Kidney (tissue), 14 donors: ENCODE measurements around the gene CACNA1H. TPM values are rescaled to one million over a fixed set of nuclear protein-coding genes. Genes with fewer than 3 reads are reported as not detected.

Experiments
- DNase-seq, 5 donors: peaks; one replicate each; pipeline ENCODE4 v3.0.0-alpha.2; 2013 to 2020
- FAIRE-seq: peaks from 2 replicates; lab custom pipeline; 2012; peaks lifted over from hg19 to GRCh38; lab: Jason Lieb, UNC
- H3K27ac ChIP-seq, 2 donors: one replicate each; pipeline ENCODE4 v1.7.0; 2013; ENCODE audit warnings: low read depth in 2 of 2, low read length in 2 of 2, inconsistent platforms in 1 of 2
- H3K27me3 ChIP-seq: one replicate; pipeline ENCODE4 v1.7.1; 2013; ENCODE audit warnings: low read length, inconsistent platforms; ENCODE audit not compliant: control insufficient read depth, insufficient read depth
- H3K36me3 ChIP-seq, 3 donors: one replicate each; pipeline versions ENCODE4 v1.7.0 to v1.7.1; 2013; ENCODE audit warnings: low read length in 3 of 3, control low read depth in 1 of 3, inconsistent platforms in 1 of 3; ENCODE audit not compliant: insufficient read depth in 3 of 3, control insufficient read depth in 2 of 3
- H3K4me1 ChIP-seq, 3 donors: one replicate each; pipeline versions ENCODE4 v1.7.0 to v1.7.1; 2013; ENCODE audit warnings: low read length in 3 of 3, inconsistent platforms in 1 of 3, low read depth in 1 of 3; ENCODE audit not compliant: control insufficient read depth in 2 of 3, insufficient read depth in 2 of 3
- H3K4me3 ChIP-seq, 3 donors: one replicate each; pipeline versions ENCODE4 v1.7.0 to v1.8.1; 2013; ENCODE audit warnings: low read length in 3 of 3, control low read depth in 1 of 3, inconsistent platforms in 1 of 3
- H3K9ac ChIP-seq, 3 donors: one replicate each; pipeline versions ENCODE4 v1.7.0 to v1.7.1; 2013; ENCODE audit warnings: low read length in 3 of 3, control low read depth in 1 of 3, inconsistent platforms in 1 of 3
- H3K9me3 ChIP-seq, 3 donors: one replicate each; pipeline versions ENCODE4 v1.7.0 to v1.7.1; 2013; ENCODE audit warnings: low read length in 3 of 3, control low read depth in 1 of 3, inconsistent platforms in 1 of 3; ENCODE audit not compliant: control insufficient read depth in 2 of 3, insufficient read depth in 1 of 3
- CTCF ChIP-seq: IDR thresholded peaks from 3 replicates; pipeline ENCODE4 v1.5.1; 2012; ENCODE audit warnings: mild to moderate bottlenecking, moderate library complexity, borderline replicate concordance; ENCODE audit not compliant: insufficient read depth; ENCODE audit errors: extremely low read depth
- intact Hi-C: fragments of 100-400 bp; cut with DNase I; formaldehyde crosslinking; loops from one replicate; pipeline ENCODE4 v1.11.1; 2022
- polyA plus RNA-seq: library from polyadenylated mRNA; stranded (reverse); fragments of 350-450 nt; fragmentation: Illumina TruSeq; extraction: RNeasy Lipid Tissue Mini Kit (QIAGEN cat#74804); gene quantifications from one replicate; pipeline ENCODE4 v1.2.3, GENCODE V29; 2014; ENCODE audit warnings: low read depth, low replicate concordance; ENCODE audit not compliant: insufficient read depth
- total RNA-seq: library from RNA; stranded (reverse); fragmentation: NEBNext Ultra II Directional; extraction: Animal tissue kit (Norgen Biotek cat#: 25700); gene quantifications from one replicate; pipeline ENCODE4 v1.2.1, GENCODE V29; 2021
- donor health status: control.
- donor health status: control.
- donor health status: control.
- donor health status: control.
- donor health status: control.
- donor health status: DM: yes; HTN: yes; CAD: no.
- donor health status: Normal renal cell carcinoma (clear cell type).

CACNA1H gene
- total and polyA plus RNA-seq, 2 donors from 2014 or later, result 6.4 to 20.6 TPM

GRCh38 chr16:1113489-1113888, 39.4 kb upstream of the CACNA1H start:
- Histone ChIP-seq H3K9ac (no peak overlapping the region), H3K4me3 (no peak overlapping the region), H3K4me1 (peaks cover 0 to 10% (median 0%) of the 10 kb centered on the region in 3 donors), H3K27ac (no peak overlapping the region), H3K36me3 (no peaks in the 10 kb centered on the region), H3K27me3 (no peaks in the 10 kb centered on the region), H3K9me3 (no peaks in the 10 kb centered on the region)
- intact Hi-C loops, result no loop called here
- no peak for TF ChIP-seq CTCF
- DNase-seq (no peak), FAIRE-seq (no peak)

GRCh38 chr16:1113889-1114526, 38.9 kb upstream of the CACNA1H start:
- FAIRE-seq, result no peak
- H3K36me3 ChIP-seq, result no peaks in the 10 kb centered on the region
- peaks cover 0 to 4% (median 0%) of the 10 kb centered on the region in 3 donors for H3K4me1 ChIP-seq
- intact Hi-C loops, result no loop called here
- no peaks in the 10 kb centered on the region for H3K9me3 ChIP-seq
- TF ChIP-seq CTCF, result no peak
- no peak for DNase-seq
- no peak overlapping the region for H3K4me3 ChIP-seq
- H3K9ac ChIP-seq, result no peak overlapping the region
- no peaks in the 10 kb centered on the region for H3K27me3 ChIP-seq
- no peak overlapping the region for H3K27ac ChIP-seq

- FAIRE-seq, result no peak
These were observed 36.2 kb upstream of the CACNA1H start for GRCh38 chr16:1116693-1117077.

More at GRCh38 chr16:1116693-1117077, 36.2 kb upstream of the CACNA1H start:
- H3K9ac ChIP-seq, result no peak overlapping the region
- TF ChIP-seq CTCF, result no peak
- intact Hi-C loops, result no loop called here
- no peaks in the 10 kb centered on the region for H3K9me3 ChIP-seq
- H3K27me3 ChIP-seq, result no peaks in the 10 kb centered on the region
- no peaks in the 10 kb centered on the region for H3K4me1 ChIP-seq
- H3K4me3 ChIP-seq, result no peak overlapping the region
- H3K36me3 ChIP-seq, result no peaks in the 10 kb centered on the region
- H3K27ac ChIP-seq, result no peak overlapping the region
- DNase-seq, result no peak
